HEK293 (cell line): ENCODE results near the gene MYO1D.

ENCODE experiments used
- CTCF ChIP-seq: fragments of 450-650 bp; formaldehyde crosslinking; IDR thresholded peaks from 2 replicates; pipeline ENCODE4 v1.5.1; 2016; ENCODE audit warnings: missing biosample characterization, missing genetic modification characterization
- MZF1 ChIP-seq: fragments of 450-650 bp; formaldehyde crosslinking; IDR thresholded peaks from 2 replicates; pipeline ENCODE4 v1.5.1; 2017; ENCODE audit warnings: missing biosample characterization, missing genetic modification characterization, borderline replicate concordance
- PBX3 ChIP-seq: sonication (generic); formaldehyde crosslinking; IDR thresholded peaks from 2 replicates; pipeline ENCODE4 v1.8.1; 2022; ENCODE audit warnings: mild to moderate bottlenecking, moderate library complexity, missing genetic modification reagents
- PRDM10 ChIP-seq: fragments of 450-650 bp; formaldehyde crosslinking; IDR thresholded peaks from 2 replicates; pipeline ENCODE4 v1.5.1; 2016; ENCODE audit warnings: missing biosample characterization, missing genetic modification characterization
- RBAK ChIP-seq: fragments of 450-650 bp; formaldehyde crosslinking; IDR thresholded peaks from 2 replicates; pipeline ENCODE4 v1.5.1; 2016; ENCODE audit warnings: missing biosample characterization, missing genetic modification characterization
- ZNF169 ChIP-seq: fragments of 450-650 bp; formaldehyde crosslinking; IDR thresholded peaks from 2 replicates; pipeline ENCODE4 v1.5.1; 2016; ENCODE audit warnings: missing biosample characterization, missing genetic modification characterization
- ZNF18 ChIP-seq: fragments of 450-650 bp; formaldehyde crosslinking; IDR thresholded peaks from 2 replicates; pipeline ENCODE4 v1.5.1; 2016; ENCODE audit warnings: missing biosample characterization, missing genetic modification characterization
- ZNF202 ChIP-seq: fragments of 450-650 bp; formaldehyde crosslinking; IDR thresholded peaks from 2 replicates; pipeline ENCODE4 v1.5.1; 2016; ENCODE audit warnings: missing biosample characterization, missing genetic modification characterization, borderline replicate concordance
- ZNF350 ChIP-seq: fragments of 450-650 bp; formaldehyde crosslinking; IDR thresholded peaks from 2 replicates; pipeline ENCODE4 v1.5.0; 2017; ENCODE audit warnings: missing biosample characterization, mild to moderate bottlenecking, missing genetic modification characterization
- ZNF513 ChIP-seq: fragments of 450-650 bp; IDR thresholded peaks from 2 replicates; pipeline ENCODE4 v1.5.1; 2018; ENCODE audit warnings: missing biosample characterization, missing genetic modification characterization
- ZNF596 ChIP-seq: fragments of 450-650 bp; IDR thresholded peaks from 2 replicates; pipeline ENCODE4 v1.5.0; 2018; ENCODE audit warnings: missing biosample characterization, mild to moderate bottlenecking, missing genetic modification characterization, moderate library complexity
- ZNF626 ChIP-seq: fragments of 450-650 bp; sonication (Bioruptor Pico); formaldehyde crosslinking; IDR thresholded peaks from 2 replicates; pipeline ENCODE4 v1.5.1; 2018; ENCODE audit warnings: missing biosample characterization, missing genetic modification characterization, inconsistent platforms
- ZNF629 ChIP-seq: fragments of 450-650 bp; formaldehyde crosslinking; IDR thresholded peaks from 2 replicates; pipeline ENCODE4 v1.5.1; 2017; ENCODE audit warnings: missing biosample characterization, missing genetic modification characterization
- ZNF830 ChIP-seq: fragments of 450-650 bp; IDR thresholded peaks from 2 replicates; pipeline ENCODE4 v1.5.0; 2018; ENCODE audit warnings: missing biosample characterization, missing genetic modification characterization, low read depth, mild to moderate bottlenecking, moderate library complexity

- TF ChIP-seq ZNF626 (tag by site-specific recombination) = no peak
- TF ChIP-seq ZNF513 (tag by site-specific recombination) = no peak
- TF ChIP-seq CTCF = no peak
- TF ChIP-seq ZNF18 (tag by site-specific recombination) = no peak
- no peak for TF ChIP-seq RBAK (tag by site-specific recombination)
- TF ChIP-seq ZNF629 (tag by site-specific recombination) = no peak
- TF ChIP-seq PRDM10 (tag by site-specific recombination) = no peak
- TF ChIP-seq ZNF350 (tag by site-specific recombination) = no peak
- TF ChIP-seq ZNF596 (tag by site-specific recombination) = no peak
- no peak for TF ChIP-seq MZF1 (tag by site-specific recombination)
- no peak for TF ChIP-seq PBX3 (CRISPR knock-in tag)
- TF ChIP-seq ZNF202 = no peak
- no peak for TF ChIP-seq ZNF169 (tag by site-specific recombination)
- no peak for TF ChIP-seq ZNF830
Measured at GRCh38 chr17:32688221-32688620, 188.7 kb downstream of the MYO1D start.
